Measurements from ENCODE around the gene MYO1D.

- TF ChIP-seq CTCF (IDR thresholded peaks at IDR 0.05), result no peak
- TF ChIP-seq EP300 (IDR thresholded peaks at IDR 0.05), result no peak
These were observed 334.7 kb downstream of the MYO1D start for GRCh38 chr17:32542186-32542585.
